A549 treated with ZK216348 at 1 μM for 4 hours (cell line): ENCODE measurements around the gene NRSN1. TPM values are rescaled to one million over a fixed set of nuclear protein-coding genes. Genes with fewer than 3 reads are reported as not detected.

Source experiments
- total RNA-seq: library from RNA; stranded (reverse); fragments of 200-300 nt; extraction: Qiagen RNA extraction; gene quantifications from 5 replicates; pipeline ENCODE4 v1.2.3, GENCODE V29; 2022; ENCODE audit warnings: low read depth

Gene NRSN1, protein sequence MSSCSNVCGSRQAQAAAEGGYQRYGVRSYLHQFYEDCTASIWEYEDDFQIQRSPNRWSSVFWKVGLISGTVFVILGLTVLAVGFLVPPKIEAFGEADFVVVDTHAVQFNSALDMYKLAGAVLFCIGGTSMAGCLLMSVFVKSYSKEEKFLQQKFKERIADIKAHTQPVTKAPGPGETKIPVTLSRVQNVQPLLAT
- total RNA-seq = not detected in 5 replicates

GRCh38 chr6:24125980-24126379, at the start of gene NRSN1:
Gene NRSN1, plus strand, starts transcription at chr6:24126215. Its CDS starts 8,113 bp downstream, at chr6:24134328.

Other genes starting within 250 kb of the NRSN1 start
- gene DCDC2, start 231.8 kb downstream of the NRSN1 start, total RNA-seq = 2.0 to 3.3 TPM (median 2.5 TPM) in 5 replicates